Activated CD4-positive, alpha-beta T cell treated with anti-CD3 and anti-CD28 coated beads, Interleukin-10, Interleukin-2, amounts not matched to agents 100 ng/mL and 50 ng/mL, durations not matched to agents 16 hours and 8 hours (primary cell): Measurements from ENCODE around the gene MTA1.

ENCODE experiments used
- DNase-seq: peaks from one replicate; pipeline ENCODE4 v3.0.0-alpha.2; 2020

The MTA1 gene

DNA sequence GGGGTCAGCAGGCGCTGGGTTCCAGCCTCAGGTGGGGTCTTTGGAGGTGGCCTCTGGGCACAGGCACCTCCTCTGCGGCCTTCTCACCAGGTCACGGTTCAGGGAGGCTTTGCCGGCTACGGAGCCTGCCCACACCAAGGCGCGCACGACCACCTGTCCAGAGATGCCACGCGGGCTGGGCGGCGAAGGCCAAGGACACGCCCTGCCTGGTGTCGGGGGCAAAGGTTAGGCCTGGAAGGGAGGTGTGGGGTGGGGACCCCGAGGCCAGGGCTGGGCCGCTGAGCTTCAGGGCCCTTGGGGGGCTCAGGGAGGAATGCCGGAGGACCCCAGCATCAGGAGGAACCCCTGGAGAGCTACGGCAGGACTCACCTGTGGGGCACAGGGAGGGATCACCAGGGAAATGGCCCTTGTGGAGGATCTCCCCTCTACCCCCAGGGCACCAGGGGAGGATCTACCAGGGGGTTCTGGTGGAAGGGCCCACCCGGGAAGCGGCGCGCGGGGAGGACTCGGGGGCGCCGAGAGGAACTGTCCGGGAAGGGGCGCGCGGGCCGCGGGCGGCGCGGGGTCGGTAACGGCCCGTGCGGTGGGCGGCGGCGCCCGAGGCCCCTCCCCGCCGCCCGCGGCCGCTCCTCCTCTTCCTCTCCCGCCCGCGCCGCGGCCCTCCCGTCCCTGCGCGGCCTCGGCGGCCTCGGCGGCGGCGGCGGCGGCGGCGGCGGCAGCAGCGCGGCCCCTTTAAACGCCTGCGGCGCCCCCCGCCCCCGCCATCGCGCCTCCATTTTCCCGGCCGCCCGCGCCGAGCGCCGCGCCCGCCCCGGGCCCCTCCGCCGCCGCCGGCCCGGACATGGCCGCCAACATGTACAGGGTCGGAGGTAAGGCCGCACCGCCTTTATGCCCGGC, at the start of gene MTA1:
MTA1 (plus strand) TSS at position 633 of the 897 bp plus-strand sequence; CDS start at position 842, 209 bp downstream.
- DNase-seq: peak; percentile 46

DNA sequence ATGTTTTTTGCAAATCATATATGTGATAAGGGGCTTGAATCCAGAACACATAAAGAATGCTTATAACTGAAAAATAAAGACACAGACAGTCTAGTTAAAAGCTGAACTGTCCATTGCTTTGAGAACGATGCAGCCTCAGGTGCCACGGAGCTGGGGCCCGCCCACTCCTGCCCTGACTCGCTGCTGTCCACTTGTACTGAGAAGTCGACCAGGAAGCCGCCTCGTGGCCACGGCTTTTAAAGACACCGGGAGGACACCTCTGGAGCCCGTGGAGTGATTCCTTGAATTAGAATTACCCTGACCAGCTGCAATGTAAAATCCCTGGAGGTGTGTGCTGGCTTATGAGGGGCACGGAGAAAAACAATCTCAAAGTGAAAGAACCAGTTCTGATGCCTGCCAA, 45.2 kb upstream of the MTA1 start:
- no peak for DNase-seq

DNA sequence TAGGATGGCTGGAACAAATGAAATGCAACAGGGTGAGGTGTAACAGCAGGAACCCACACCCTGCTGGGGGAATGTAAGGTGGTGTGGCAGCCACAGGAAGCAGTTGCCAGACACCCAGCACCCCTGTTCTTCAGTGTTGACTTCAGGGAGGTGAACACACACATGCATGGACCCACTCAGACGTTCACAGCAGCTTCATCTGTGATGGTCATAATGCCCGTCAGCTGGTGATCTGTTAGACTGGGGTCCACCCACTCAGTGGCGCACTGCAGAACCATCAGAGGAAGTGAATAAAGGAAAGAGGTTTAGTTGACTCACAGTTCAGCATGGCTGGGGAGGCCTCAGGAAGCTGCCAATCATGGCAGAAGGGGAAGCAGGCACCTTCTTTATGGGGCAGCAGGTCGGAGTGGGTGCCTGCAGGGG, 44.0 kb upstream of the MTA1 start:
- DNase-seq: peak; percentile 55

DNA sequence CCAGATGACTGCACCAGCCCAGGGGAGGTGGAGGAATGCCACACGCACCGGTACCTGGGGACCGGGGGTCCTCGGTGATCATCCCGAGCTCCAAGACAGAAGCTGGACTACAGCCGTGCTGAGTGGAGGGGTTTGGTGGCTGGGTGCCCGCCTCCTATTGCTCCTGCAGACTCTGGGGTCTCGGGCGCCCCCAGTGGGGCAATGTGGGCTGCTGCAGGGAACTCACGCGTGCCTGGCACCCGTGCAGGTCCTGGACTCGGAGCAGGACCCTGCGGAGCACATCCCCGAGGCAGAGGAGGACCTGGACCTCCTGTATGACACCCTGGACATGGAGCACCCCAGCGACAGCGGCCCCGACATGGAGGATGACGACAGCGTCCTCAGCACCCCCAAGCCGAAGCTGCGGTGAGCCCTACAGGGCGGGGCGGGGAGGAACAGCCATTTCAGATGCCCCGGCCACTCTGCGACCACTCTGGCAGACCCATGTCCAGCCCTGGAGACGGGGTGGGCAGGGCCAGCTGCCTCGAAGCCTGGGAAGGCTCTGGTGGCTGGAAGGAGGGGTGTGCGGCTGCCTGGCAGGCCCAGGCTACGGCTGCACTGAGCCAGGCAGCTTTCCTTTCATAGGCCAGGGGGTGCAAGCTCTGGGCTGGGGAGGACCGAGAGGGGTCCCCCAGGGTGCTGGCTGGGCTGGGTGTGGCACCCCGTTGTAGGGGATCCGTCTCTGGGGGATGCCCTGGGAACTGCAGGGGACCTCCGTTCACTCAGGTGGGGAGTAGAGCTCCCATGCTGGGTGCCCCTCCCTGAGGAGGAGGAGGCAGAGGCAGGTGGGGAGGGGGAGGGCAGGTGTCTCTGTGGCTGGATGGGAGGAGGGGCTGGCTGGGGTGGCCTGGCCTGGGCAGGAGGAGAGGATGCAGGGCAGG, 42.8 kb upstream of the MTA1 start:
- no peak for DNase-seq

DNA sequence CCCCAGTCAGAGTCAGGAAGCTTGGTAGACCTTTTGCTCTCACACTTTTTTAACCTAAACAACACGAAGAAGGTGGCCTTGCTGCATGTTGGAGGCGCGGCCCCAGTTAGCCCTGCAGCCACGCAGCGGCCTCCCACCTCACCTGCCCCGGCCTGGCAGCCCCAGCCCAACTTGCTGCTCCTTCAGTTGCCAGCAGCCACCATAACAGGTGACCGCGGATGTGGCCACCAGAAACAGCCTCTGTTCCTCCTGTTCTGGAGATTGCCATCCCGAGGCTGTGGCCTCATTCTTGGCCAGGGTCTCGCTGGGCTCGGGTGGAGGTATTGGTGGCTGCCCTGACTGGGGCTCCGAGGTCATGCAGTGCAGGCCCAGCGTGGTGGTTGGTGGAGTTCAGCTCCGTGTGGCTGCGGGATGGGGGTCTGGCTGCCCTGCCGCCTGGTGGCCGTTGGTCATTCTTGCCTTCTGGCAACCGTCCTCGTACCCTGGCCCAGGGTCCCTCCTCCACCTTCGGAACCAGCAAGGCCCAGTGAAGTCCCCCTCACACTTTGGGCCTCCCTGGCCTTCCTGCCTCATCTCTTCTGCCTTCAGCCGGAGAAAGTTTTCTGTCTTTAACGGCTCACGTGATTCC, 42.0 kb upstream of the MTA1 start:
- no peak for DNase-seq

DNA sequence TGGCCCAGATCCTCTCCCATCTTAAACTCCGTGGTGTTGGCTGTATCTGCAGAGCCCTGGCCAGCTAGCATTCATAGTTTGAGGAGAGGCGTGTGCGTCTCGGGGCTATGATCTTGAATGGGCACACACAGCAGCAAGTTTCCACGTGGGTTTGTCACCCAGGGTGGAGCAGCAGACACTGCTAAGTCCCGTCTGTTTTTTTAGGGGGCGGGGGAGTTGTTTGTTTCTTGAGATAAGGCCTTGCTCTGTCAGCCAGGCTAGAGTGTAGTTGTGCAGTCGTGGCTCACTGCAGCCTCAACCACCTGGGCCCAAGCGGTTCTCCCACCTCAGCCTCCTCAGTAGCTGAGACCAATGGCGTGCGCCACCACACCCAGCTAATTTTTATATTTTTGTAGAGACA, 41.4 kb upstream of the MTA1 start:
- no peak for DNase-seq

DNA sequence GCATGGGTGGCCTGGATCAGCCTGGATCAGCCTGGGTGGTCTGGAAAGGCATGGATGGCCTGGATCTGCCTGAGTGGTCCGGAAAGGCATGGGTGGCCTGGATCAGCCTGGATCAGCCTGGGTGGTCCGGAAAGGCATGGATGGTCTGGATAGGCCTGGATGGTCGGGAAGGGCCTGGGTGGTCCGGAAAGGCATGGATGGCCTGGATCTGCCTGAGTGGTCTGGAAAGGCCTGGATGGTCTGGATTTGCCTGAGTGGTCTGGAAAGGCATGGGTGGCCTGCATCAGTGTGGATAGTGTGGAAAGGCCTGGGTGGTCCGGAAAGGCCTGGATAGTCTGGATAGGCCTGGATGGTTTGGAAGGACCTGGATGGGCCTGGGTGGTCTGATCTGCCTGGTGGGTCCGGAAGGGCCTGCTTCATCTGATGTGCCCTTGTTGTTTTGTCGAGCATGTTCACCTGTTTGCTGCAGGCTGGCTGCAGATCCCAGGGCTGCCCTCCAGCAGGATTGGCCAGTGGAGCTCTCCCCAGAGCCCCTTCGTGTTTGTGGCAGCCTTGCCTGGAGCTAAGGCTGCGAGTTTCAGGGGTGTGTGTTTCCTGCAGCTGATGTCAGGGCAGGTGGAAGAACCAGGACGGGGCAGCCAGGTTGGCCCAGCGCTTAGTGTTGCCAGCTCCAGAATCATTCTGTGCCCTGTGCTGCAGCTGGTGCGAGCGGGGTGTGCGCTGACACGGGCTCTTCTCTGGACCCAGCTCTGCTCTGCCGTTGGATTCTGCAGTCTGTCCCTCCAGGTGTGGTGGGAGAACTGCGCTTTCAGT, 40.5 kb upstream of the MTA1 start:
- DNase-seq: no peak

DNA sequence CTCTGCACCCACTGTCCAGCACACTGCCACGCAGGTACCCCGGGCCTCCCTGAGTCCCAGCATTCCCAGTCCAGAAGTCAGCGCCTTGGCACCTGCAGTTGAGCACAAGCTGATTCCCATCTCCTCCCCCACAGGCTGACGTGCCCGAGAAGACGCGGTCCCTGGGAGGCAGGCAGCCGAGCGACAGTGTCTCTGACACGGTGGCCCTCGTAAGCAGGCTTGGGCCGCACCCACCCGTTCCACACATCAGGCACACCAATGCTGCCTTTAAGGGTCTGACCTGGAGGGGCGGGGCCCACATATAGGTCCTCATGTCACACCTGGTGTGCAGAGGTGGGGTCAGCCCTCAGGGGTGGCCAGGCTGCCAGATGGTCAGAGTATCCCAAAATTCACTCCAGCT, 39.7 kb upstream of the MTA1 start:
- DNase-seq: no peak

DNA sequence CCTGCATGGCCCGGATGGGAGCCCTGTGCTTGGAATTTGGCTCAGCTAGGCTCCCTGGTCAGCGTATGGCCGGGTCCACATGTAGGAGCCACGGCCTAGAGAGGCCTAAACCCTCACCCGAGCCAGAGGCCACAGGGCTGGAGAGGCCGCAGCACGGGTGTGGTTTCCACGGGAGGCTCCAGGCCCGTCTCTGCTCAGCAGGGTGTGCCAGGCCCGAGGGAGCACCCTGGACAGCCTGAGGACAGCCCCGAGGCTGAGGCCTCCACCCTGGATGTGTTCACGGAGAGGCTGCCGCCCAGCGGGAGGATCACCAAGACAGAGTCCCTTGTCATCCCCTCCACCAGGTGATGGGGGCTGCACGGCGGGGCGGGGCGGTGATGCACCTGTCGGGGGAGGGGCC, 38.9 kb upstream of the MTA1 start:
- no peak for DNase-seq

DNA sequence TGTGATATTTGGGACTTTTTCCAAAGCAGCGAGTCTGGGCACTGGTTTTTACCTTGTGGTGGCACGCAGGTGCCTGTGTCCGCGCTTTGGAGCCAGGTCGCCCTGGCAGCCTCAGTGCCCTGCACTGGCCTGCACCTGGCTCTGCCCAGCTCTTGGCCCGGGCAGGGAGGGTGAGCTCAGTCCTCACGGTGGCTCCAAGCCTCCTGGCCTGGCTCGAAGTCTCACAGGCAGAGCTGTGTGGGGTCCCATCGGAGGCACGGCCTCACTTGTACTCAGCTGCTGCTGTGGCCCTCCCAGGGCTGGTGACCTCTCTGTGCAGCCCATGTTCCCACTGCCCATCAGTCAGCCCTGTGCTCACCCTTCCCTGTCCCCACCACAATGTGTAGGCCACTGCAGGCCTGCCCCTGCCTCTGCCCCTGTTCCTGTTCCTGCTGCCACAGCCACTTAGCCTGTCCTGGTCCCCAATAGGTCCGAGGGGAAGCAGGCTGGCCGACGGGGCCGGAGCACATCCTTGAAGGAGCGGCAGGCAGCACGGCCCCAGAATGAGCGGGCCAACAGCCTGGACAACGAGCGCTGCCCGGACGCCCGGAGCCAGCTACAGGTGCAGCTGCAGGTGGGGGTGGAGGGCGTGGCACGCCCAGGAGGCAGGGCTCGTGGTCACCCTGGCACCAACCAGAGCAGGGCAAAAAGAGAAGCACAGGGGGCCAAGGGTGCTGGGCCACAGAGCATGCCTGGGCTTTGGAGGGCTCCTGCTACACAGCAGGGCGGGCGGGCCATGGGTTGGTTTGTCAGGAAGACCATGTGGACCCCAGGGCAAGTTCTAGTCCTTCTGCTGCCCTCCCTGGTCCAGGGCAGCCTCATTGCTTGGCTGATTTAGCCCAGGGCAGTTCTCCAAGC, 37.9 kb upstream of the MTA1 start:
- DNase-seq: no peak

DNA sequence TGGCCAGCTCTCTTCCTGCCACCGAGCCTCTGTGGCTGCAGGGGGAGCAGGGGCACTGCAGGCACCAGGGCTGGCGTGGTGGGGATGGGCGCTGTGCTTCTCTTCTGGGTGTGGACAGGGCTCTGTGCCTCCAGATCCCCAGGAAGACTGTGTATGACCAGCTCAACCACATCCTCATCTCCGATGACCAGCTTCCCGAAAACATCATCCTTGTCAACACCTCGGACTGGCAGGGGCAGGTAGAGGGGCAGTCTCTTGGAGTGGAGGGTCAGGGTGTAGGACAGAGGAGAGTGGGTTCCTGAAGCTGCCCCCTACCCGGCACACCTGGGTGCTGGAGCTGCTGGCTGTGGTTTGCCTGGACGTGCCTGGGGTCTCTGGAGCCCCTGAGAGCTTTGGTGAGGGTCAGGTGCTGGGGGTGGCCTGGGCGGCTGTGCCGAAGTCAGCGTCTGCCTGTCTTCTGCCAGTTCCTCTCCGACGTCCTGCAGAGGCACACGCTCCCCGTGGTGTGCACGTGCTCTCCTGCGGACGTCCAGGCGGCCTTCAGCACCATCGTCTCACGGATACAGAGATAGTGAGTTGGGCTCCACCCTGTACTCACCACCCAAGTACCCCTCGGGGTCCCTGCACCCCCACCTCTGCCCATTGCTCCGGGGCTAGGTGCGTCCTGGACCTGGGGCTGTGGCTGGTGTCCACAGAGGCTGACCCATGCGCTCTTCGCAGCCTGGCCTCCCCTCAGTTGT, 37.1 kb upstream of the MTA1 start:
- no peak for DNase-seq

DNA sequence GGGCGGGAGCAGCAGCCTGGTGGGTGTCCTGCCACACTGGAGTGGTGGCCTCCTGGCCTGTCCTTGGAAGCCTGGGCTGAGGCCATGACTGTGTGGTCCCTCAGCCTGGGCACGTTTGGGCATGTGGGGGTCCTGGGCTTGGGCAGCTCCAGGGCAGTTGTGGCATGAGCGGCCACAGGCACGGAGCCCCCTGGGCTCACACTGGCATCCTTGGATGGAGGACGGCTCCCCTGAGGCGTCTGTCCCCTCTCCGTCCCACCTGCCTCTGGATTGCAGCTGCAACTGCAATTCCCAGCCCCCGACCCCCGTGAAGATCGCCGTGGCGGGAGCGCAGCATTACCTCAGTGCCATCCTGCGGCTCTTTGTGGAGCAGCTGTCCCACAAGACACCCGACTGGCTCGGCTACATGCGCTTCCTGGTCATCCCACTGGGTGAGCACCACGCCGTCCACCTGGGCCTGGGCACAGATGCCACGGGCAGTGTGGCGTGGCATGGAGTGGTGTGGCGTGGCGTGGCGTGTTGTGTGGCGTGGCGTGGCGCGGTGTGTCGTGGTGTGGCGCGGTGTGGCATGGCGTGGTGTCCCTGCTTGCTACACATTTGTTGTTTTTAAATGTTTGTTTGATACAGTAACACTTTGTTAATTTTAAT, 36.4 kb upstream of the MTA1 start:
- DNase-seq: no peak

DNA sequence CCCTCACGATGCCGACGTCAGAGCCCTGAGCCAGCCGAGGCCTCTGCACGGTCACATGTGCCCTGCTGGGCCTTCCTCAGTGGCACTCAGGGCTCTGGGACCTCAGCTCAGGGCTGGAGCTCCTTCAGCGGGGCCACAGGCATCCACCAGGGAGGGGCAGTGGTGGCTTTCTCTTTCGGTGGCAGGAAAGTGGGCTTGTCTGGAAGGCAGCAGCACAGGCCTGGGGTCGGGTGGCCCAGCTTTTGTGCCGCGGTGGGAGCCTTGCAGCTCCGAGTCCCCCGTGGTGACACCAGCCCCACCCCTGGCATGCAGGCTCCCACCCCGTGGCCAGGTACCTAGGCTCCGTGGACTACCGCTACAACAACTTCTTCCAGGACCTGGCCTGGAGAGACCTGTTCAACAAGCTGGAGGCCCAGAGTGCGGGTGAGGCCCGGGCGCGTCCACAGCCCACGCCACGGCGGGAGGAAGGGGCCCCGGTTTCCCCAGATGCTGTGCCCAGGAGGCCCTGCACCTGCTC, 35.5 kb upstream of the MTA1 start:
- DNase-seq: no peak

DNA sequence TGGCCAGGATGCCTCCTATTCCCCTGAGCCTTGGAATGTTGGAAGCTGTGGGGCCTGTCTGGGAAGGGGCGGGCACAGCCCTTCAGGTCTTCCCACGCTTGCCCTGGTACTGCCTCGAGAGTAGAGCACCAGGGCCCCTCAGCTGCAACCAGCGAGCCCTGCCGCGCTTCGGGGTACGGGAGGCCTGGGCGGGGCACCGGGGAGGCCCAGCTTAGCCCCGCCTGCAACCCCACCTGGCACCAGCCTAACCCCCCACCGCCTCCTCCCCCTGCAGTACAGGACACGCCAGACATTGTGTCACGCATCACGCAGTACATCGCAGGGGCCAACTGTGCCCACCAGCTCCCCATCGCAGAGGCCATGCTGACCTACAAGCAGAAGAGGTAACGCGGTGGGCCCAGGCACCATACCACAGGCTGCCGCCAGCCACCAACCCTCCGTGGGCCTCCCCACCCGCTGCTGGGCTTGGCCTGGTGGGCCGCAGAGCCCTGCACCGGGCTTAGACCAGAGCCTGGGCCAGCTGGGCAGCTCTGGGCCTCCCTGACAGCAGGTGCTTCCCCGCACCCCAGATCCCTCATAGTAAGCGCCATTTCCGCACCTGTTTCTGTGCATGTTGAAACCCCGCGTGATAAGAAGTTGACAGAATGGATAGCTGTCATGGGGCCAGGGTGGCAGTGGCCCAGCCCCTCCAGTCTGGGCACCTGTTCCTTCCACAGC, 34.9 kb upstream of the MTA1 start:
- no peak for DNase-seq

DNA sequence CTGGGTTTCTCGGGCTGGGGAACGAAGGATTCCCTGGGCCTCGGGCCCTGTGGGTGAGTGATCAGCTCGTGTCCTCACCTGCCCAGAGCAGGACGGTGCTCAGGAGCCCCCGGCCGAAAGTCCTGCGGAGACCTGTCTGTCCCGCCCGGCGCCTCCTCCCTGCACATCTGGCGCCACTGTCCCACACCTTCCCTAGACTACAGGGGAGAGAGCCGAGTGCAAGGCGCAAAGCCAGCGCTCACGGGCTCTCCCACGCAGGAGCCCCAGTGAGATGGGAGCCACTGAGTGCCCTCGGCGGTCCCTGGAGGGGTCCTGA, 34.3 kb upstream of the MTA1 start:
- DNase-seq: no peak

DNA sequence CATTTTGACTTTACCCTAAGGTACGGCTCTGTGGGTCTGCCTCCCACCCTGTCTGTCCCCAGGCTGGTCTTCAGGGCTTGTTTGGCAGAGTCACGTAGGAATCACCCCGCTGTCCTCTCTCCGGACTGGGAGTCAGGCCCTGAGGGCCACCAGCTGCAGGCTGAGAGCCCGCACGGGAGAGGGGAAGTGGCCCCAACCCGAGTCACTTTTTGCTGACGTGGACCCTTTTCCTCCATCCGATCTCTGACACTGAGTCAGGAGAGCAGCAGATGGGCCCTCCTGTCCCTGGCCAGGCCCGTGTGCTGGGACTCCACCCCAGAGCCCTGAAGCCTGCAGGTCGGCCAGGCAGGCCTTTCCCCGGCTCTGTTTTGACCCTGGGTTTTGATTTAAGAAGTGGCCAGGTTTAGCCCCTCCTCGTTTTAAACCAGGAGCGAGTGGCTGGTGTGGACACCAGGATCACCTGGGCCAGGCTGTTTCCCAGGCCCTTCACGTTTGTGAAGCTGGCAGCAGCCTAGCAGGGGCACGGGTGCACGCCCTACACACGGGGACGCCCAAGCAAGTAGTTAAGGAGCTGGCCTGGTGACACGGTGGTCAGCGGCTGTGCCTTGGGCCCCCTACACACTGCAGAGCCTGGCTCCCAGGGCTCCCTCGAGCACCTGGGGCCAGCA, 33.8 kb upstream of the MTA1 start:
- no peak for DNase-seq

DNA sequence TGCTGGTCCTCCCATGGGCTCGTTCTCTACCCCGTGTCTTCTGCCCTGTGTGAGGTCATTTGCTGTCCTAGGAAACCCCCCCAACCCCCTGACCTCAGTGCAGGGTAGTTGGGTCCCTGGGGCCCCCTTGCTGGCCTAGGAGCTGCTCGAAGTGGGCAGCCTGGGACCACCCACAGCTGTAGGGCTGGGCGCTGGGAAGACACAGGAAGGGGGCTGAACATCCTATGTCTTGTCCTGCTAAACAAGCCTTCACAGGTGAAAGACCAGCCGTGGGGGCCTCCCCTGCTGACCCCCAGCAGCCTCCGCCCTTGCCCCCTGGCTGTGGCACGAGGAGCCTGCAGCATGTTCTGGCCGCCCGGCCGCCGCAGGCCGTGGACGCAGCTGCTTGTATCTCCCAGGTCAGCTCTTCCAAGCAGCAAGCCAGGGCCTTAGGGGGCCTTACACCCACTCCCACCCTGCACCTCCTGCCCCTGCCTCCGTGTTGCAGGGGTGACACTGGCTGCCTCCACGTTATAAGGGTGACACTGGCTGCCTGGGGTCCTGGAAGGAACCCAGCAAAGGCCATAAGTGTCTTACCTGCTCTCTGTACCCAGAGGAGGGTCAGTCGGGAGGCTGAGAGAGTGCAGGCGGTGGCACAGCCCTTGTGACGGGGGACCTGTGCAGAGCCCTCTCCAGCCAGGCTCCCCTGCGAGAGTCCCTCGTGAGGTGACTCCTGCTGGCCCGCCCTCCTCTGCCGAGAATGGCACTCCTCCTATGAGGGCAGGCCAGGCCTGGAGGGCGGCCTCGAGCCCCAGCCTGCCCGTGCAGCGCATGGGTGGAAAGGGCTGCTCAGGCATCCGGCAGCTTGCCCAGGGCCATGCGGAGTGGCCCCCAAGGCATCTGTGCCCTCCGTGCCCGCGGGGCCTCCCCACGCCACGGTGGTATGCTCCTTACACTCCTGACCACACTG, 32.8 kb upstream of the MTA1 start:
- no peak for DNase-seq

DNA sequence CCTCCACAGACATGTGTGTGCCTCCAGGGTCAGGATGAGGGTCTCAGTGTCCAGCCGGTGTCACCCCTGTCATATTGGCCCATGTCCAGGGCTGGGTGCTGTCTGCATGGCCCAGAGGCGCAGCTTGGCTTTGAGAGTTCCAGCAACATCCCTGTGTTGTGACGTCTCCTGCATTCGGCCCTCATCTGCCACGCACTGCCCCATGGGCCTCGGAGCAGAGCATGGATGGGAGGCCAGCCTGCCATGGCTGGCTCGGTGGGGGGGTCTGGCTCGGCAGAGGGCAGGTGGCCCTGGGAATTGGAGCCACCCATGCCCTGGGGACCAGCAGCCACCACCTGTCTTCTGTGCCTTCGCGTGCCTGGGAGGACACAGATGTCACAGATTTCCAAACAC, 32.1 kb upstream of the MTA1 start:
- DNase-seq: no peak
